ENCODE results near the gene ANKFN1.

DNA sequence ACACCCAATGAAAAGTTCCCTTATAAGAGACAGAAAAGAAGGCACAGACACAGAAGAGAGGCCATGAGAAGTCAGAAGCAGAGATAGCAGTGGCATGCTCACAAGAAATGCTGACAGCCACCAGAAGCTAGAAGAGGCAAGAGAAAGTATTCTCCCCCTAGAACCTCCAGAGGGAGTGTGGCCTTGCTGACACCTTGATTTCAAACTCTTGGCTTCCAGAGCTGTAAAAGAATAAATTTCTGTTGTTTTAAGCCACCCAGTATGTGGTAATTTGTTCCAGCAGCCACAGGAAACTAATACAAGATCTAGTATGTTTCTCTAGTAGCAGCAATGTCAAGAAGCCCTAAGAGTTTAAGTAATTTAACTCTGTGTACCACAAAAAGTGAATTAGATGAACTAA lies 353.1 kb downstream of the ANKFN1 start:
- TF ChIP-seq, protein P1, sequence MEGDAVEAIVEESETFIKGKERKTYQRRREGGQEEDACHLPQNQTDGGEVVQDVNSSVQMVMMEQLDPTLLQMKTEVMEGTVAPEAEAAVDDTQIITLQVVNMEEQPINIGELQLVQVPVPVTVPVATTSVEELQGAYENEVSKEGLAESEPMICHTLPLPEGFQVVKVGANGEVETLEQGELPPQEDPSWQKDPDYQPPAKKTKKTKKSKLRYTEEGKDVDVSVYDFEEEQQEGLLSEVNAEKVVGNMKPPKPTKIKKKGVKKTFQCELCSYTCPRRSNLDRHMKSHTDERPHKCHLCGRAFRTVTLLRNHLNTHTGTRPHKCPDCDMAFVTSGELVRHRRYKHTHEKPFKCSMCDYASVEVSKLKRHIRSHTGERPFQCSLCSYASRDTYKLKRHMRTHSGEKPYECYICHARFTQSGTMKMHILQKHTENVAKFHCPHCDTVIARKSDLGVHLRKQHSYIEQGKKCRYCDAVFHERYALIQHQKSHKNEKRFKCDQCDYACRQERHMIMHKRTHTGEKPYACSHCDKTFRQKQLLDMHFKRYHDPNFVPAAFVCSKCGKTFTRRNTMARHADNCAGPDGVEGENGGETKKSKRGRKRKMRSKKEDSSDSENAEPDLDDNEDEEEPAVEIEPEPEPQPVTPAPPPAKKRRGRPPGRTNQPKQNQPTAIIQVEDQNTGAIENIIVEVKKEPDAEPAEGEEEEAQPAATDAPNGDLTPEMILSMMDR (IDR thresholded peaks at IDR 0.05): no peak
- no peak for TF ChIP-seq POLR2A (IDR thresholded peaks at IDR 0.05)
